Measurements from ENCODE around the gene MUC3A. TPM values are rescaled to one million over a fixed set of nuclear protein-coding genes. Genes with fewer than 3 reads are reported as not detected.

Gene MUC3A
- total and polyA plus RNA-seq, 2 of the 4 experiments (the other 2 are of a cell fraction), result 0.05 TPM; not detected in 1

- Histone ChIP-seq H2BK15ac (ENCODE audit: low read depth, low read length) (no peak within 1 kb of the TSS), H4K5ac (ENCODE audit: low read depth, low read length) (no peak within 1 kb of the TSS), H3K4me1 (ENCODE audit: control insufficient read depth, insufficient read depth, low read length) (no peaks in the 10 kb centered on the region), H2AK9ac (replicated peaks; ENCODE audit: low read depth, low read length, poor library complexity) (no peak within 1 kb of the TSS), H3K27me3 (ENCODE audit: control insufficient read depth, insufficient read depth, low read length) (peaks cover 56% of the 10 kb centered on the region), H4K91ac (ENCODE audit: insufficient read depth, low read depth, low read length) (no peak within 1 kb of the TSS), H3K23ac (ENCODE audit: low read depth, low read length) (no peak within 1 kb of the TSS), H3K4me3 (ENCODE audit: insufficient read depth, low read depth, low read length) (no peak within 1 kb of the TSS), H3K9me3 (ENCODE audit: control insufficient read depth, insufficient read depth, low read length) (no peaks in the 10 kb centered on the region; the same call in 1 of the 2 replicates), H3K56ac (ENCODE audit: extremely low read depth, insufficient read depth, low read length) (no peak within 1 kb of the TSS), H3K36me3 (ENCODE audit: control insufficient read depth, insufficient read depth, low read length) (no peaks in the 10 kb centered on the region), H4K20me1 (ENCODE audit: insufficient read depth, low read length) (no peaks in the 10 kb centered on the region; the same call in 1 of the 2 replicates), H2BK5ac (ENCODE audit: low read depth, low read length, poor library complexity, severe bottlenecking) (no peak within 1 kb of the TSS), H2AFZ (replicated peaks; ENCODE audit: low read length, poor library complexity) (no peak within 1 kb of the TSS), H4K8ac (ENCODE audit: low read depth in 2 of 2, low read length in 2 of 2) (no peak within 1 kb of the TSS), H3K14ac (replicated peaks; ENCODE audit: low read depth, low read length) (no peak within 1 kb of the TSS), H3K27ac (ENCODE audit: insufficient read depth, low read length) (no peak within 1 kb of the TSS), H2BK20ac (ENCODE audit: low read depth, low read length) (no peak within 1 kb of the TSS), H2AK5ac (ENCODE audit: low read depth, low read length) (no peak within 1 kb of the TSS), H3K9ac (ENCODE audit: low read depth, low read length) (no peak within 1 kb of the TSS), H3K4ac (ENCODE audit: low read depth, low read length) (no peak within 1 kb of the TSS), H3K79me1 (ENCODE audit: low read depth in 1 of 2, low read length in 2 of 2) (no peaks in the 10 kb centered on the region), H2BK120ac (ENCODE audit: low read depth, low read length) (no peak within 1 kb of the TSS), H3K18ac (ENCODE audit: low read depth, low read length) (no peak within 1 kb of the TSS), H3K9me1 (ENCODE audit: insufficient read depth, low read length) (no peaks in the 10 kb centered on the region), H3K4me2 (ENCODE audit: low read depth, low read length) (no peak within 1 kb of the TSS)
- DNase-seq (no peak), ATAC-seq (ENCODE audit: low read depth) (no peak)
- in situ Hi-C loops (cut with MboI; ENCODE audit: low sequenced_read_pairs), result loop anchor here (5.0 to 25.0 kb wide), 2 partner anchors 93 to 493 kb away; no protein-coding TSS in a partner anchor
- intact Hi-C loops (cut with micrococcal nuclease), result no loop called here
- TF ChIP-seq CTCF (conservative IDR thresholded peaks at IDR 0.05; ENCODE audit: low read depth, low read length) (no peak), RFX5 (IDR thresholded peaks at IDR 0.05; ENCODE audit: low read depth, low read length) (no peak), SMC3 (IDR thresholded peaks at IDR 0.05; ENCODE audit: low read depth, low read length) (no peak), MAZ (IDR thresholded peaks at IDR 0.05; ENCODE audit: borderline replicate concordance, low read depth, low read length) (no peak), CEBPB (IDR thresholded peaks at IDR 0.05; ENCODE audit: low read depth, low read length) (no peak), RAD21 (IDR thresholded peaks at IDR 0.05; ENCODE audit: low read length) (no peak)
- ChIA-PET POLR2A (ENCODE audit: unreplicated experiment) (no interaction called here), CTCF (no interaction called here)
- BruUV-seq (replicated peaks), result no TSS peak
- dilution Hi-C loops (cut with HindIII; ENCODE audit: low sequenced_read_pairs, unreplicated experiment), result no loop called here
- 45% methylated on average over 5 of the region's 12 CpGs; no CpG with 5 or more reads in 1 of the 2 experiments for WGBS, 2 experiments (ENCODE audit: extremely low coverage in 2 of 2, insufficient read length in 1 of 2)
Measured at GRCh38 chr7:100969066-100969615, 19.8 kb downstream of the MUC3A start, which contains the start of gene MUC12. Gene MUC12 (plus strand): TSS chr7:100969565. CDS start chr7:100969623, 58 bp downstream.
